ENCODE measurements around the gene SCN11A.

DNA sequence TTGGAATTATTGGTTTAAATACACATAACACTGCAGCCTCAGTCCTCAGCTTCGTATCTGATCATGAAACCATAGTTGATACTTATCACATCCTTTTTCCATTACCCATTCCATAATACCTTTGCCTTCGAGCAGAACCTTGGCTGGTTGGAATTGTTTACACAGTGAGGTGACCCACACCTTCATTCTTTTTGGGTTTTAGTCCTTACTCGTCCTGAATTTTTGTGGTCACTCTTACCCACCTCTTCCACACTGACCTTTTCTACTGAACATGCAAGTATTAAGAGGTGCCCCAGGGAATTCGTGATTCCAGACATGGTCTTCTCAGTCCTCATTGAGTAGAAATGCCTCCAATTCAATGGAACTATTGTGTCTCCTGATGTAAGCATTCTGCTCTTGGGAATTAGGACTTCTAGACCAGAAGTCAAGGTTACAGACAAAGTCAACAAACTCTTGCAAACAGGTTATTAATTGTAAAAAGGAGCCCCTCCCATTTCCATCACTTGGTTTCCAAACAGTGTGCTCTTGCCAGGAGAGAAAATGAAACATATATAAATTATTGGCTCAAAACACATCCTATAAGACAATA, 37.7 kb downstream of the SCN11A start:
- TF ChIP-seq, protein P1, sequence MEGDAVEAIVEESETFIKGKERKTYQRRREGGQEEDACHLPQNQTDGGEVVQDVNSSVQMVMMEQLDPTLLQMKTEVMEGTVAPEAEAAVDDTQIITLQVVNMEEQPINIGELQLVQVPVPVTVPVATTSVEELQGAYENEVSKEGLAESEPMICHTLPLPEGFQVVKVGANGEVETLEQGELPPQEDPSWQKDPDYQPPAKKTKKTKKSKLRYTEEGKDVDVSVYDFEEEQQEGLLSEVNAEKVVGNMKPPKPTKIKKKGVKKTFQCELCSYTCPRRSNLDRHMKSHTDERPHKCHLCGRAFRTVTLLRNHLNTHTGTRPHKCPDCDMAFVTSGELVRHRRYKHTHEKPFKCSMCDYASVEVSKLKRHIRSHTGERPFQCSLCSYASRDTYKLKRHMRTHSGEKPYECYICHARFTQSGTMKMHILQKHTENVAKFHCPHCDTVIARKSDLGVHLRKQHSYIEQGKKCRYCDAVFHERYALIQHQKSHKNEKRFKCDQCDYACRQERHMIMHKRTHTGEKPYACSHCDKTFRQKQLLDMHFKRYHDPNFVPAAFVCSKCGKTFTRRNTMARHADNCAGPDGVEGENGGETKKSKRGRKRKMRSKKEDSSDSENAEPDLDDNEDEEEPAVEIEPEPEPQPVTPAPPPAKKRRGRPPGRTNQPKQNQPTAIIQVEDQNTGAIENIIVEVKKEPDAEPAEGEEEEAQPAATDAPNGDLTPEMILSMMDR (conservative IDR thresholded peaks at IDR 0.05; ENCODE audit: low read length), result no peak
- no peak for TF ChIP-seq EZH2phosphoT487 (IDR thresholded peaks at IDR 0.05; ENCODE audit: borderline replicate concordance, low read depth, low read length)
